ENCODE data around the gene TSPAN14.
"Not testable (repeated sequence)": the region's sequence is repeated elsewhere in the genome, so short reads cannot be mapped to it uniquely, and the experiment has no call there.

TSPAN14 gene

GRCh38 chr10:80534646-80535045, 80.5 kb downstream of the TSPAN14 start:
- in situ Hi-C loops (cut with MboI; ENCODE audit: low pct_unique_long_range_greater_than_20kb, low sequenced_read_pairs); DNase-seq: not testable (repeated sequence)

GRCh38 chr10:80535671-80536360, 81.7 kb downstream of the TSPAN14 start:
- in situ Hi-C loops (cut with MboI; ENCODE audit: low pct_unique_long_range_greater_than_20kb, low sequenced_read_pairs) = no loop called here
- no peak for DNase-seq

GRCh38 chr10:80536361-80536835, 82.3 kb downstream of the TSPAN14 start:
- in situ Hi-C loops (cut with MboI; ENCODE audit: low pct_unique_long_range_greater_than_20kb, low sequenced_read_pairs) = no loop called here
- no peak for DNase-seq

DNA sequence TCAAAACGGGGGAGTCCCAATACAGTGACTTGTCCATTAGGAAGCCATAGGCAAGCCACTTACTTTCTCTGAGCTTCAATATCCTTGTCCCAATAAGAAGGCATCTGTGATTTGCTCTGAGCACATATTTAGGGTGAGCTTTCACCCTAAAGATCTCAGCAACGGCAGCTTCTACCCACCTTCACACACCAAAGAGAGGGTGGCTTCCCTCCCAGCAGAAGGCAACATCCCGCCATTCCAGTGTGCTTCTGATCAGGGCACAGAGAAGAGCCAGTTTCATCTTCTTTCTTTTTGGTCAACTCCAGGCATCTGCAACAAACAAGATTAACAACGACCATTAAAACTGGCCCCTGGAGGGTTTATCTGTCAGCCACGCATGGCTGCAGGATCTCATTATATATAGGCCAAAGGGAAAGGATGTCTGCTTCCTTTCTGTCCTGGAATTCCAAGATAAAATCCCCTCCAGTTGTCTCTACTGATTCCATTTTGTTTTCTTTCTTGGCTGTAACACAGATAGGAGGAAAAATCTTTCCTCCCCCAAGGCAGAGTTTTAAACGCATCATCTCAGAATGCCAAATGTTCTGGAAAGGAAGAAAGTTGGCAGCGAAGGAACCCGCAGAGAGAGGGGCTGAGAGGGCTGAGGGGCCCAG, 83.1 kb downstream of the TSPAN14 start:
- in situ Hi-C loops (cut with MboI; ENCODE audit: low pct_unique_long_range_greater_than_20kb, low sequenced_read_pairs) = no loop called here
- no peak for DNase-seq

DNA sequence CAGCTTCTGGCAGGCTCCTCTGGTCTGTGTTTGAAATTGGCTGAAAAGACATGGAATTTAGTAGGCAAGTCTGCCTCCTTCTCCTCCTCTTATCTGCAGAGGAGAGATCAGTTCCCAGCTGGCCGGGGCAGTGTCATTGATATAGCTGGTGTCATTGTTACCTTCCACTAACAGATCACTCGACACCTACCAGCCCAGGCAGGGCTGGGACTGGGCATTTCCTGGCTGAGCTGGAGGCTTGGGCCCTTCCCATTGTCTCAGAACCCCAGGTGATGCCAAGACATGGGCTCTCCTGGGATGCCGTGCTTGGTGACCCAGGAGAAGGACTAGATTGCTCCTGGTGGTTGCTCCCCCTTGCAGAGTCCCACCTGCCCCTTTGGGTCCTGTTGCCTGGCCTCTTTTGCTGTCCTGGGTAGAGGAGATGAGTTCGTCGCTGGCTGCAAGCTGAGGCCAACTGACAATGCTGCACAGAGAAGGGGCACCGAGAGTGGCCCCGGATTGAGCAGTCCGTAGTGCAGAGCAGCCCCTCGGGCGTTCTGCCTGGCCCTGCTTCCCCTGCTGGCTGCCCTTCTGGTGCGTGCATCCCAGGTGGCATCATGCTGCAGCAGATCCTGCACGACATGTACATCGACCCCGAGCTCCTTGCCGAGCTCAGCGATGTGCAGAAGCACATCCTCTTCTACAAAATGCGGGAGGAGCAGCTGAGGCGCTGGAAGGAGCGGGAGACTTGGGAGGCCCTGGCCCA, 83.8 kb downstream of the TSPAN14 start, which contains the start of gene SH2D4B:
Gene SH2D4B, plus strand, starts transcription at position 167 of the 745 bp plus-strand sequence. Its CDS starts 430 bp downstream, at position 597.
- in situ Hi-C loops (cut with MboI; ENCODE audit: low pct_unique_long_range_greater_than_20kb, low sequenced_read_pairs) = no loop called here

GRCh38 chr10:80538481-80539185, 84.5 kb downstream of the TSPAN14 start:
- DNase-seq = no peak
- in situ Hi-C loops (cut with MboI; ENCODE audit: low pct_unique_long_range_greater_than_20kb, low sequenced_read_pairs) = no loop called here

More for the DNA sequence above, 83.8 kb downstream of the TSPAN14 start, which contains the start of gene SH2D4B:
- no peak for DNase-seq

- DNase-seq = no peak
- in situ Hi-C loops (cut with MboI; ENCODE audit: low pct_unique_long_range_greater_than_20kb, low sequenced_read_pairs) = no loop called here
Measured at GRCh38 chr10:80539421-80540031, 85.4 kb downstream of the TSPAN14 start.

GRCh38 chr10:80540136-80540535, 86.0 kb downstream of the TSPAN14 start:
- in situ Hi-C loops (cut with MboI; ENCODE audit: low pct_unique_long_range_greater_than_20kb, low sequenced_read_pairs) = no loop called here
- DNase-seq = no peak

DNA sequence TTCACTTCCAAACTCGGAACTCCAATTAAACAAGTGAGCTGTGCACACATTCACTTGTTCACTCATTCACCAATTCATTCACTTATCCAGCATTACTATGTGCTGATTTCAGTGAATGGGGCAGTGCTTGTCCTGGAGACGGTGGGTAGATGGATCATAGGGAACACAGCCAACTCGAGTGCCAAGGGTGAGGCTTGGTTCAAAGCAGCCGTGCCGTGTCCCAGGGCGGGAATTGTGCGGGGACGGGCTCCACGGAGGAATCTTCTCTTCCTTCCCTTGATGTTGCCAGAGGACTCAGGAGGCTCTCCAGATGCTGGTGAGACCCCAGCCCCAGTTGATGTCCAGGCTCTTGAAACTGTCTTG, 86.5 kb downstream of the TSPAN14 start:
- no peak for DNase-seq
- in situ Hi-C loops (cut with MboI; ENCODE audit: low pct_unique_long_range_greater_than_20kb, low sequenced_read_pairs) = no loop called here

DNA sequence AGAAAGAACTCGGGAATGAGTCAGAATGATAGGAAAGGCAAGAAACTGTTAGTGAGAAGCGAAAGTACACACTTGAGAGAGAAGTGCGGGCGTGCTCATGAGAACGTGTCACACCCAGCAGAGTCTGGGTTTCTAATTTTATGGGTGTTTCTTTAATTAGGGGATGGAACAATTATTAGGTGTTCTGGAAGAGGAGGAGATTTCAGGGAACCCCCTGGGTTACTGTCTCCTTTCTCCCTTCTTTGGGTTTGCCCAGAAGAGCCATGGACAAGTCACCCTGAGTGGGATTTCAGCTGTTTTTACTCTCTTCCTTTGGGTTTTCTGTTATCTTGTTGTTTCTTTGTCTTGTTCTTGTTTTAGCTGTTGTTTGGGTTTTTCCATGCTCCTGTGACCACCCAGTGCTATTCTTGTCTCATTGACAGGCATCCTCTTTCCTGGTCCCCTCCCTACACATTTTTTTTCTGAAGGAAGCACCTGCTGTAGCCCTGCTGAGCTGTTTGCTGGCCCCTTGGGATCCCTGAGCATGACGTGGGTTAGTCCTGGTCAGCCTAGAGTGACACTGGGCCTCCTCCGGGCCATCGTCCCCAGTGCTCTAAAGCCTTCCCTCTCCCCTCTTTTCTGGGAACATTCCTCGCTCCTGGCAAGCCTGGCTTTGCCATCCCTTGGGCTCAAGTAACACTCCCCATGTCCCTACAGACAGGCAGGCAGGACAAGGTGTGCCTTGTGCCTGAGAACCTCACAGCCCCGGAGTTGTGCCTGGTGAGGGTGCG, 87.1 kb downstream of the TSPAN14 start:
- in situ Hi-C loops (cut with MboI; ENCODE audit: low pct_unique_long_range_greater_than_20kb, low sequenced_read_pairs) = no loop called here
- DNase-seq = no peak

GRCh38 chr10:80542053-80542452, 87.9 kb downstream of the TSPAN14 start:
- in situ Hi-C loops (cut with MboI; ENCODE audit: low pct_unique_long_range_greater_than_20kb, low sequenced_read_pairs) = no loop called here
- no peak for DNase-seq

- no peak for DNase-seq
- in situ Hi-C loops (cut with MboI; ENCODE audit: low pct_unique_long_range_greater_than_20kb, low sequenced_read_pairs) = no loop called here
Measured at GRCh38 chr10:80542652-80543318, 88.7 kb downstream of the TSPAN14 start.

DNA sequence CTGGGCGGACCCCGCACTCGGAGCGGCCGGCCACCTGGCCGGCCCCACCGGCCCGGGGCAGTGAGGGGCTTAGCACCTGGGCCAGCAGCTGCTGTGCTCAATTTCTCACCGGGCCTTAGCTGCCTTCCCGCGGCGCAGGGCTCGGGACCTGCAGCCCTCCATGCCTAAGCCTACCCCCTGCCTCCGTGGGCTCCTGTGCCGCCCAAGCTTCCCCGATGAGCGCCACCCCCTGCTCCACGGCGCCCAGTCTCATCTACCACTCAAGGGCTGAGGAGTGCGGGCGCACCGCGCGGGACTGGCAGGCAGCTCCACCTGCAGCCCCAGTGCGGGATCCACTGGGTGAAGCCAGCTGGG, 89.2 kb downstream of the TSPAN14 start:
- in situ Hi-C loops (cut with MboI; ENCODE audit: low pct_unique_long_range_greater_than_20kb, low sequenced_read_pairs) = not testable (repeated sequence)

GRCh38 chr10:80544316-80544953, 90.3 kb downstream of the TSPAN14 start:
- in situ Hi-C loops (cut with MboI; ENCODE audit: low pct_unique_long_range_greater_than_20kb, low sequenced_read_pairs) = no loop called here

More for the DNA sequence above, 89.2 kb downstream of the TSPAN14 start:
- not testable (repeated sequence) for DNase-seq

DNA sequence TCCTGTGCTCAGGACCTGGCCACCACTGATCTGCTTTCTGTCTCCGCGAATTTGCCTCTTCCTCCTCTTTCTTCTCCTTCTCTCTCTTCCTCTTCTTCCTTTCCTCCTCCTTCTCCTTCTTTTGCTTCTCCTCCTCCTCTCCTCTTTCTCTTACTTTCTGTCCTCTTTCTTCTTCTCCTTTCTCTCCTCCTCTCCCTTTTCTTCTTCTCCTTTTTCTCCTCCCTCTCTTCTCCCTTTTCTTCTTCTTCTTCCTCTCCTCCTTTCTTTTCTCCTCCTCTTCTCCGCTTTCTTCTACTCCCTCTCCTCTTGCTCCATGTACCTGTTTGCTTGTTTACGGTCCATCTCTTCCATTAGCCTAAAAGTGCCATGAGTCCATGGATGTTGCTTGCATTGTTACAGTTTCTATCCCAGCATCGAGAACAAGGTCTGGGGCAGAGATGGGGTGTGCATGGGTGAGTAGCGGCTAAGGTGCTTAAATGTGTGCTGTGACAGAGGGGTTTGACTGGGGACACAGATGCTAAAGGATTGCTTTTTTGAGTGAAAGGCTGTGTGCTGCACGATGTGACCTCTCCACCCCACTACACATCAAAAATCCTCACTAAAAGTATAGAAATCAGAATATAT, 91.3 kb downstream of the TSPAN14 start:
- DNase-seq = no peak
- in situ Hi-C loops (cut with MboI; ENCODE audit: low pct_unique_long_range_greater_than_20kb, low sequenced_read_pairs) = no loop called here

More at GRCh38 chr10:80544316-80544953, 90.3 kb downstream of the TSPAN14 start:
- no peak for DNase-seq

GRCh38 chr10:80552151-80552646, 98.1 kb downstream of the TSPAN14 start:
- DNase-seq = no peak
- in situ Hi-C loops (cut with MboI; ENCODE audit: low pct_unique_long_range_greater_than_20kb, low sequenced_read_pairs) = no loop called here

DNA sequence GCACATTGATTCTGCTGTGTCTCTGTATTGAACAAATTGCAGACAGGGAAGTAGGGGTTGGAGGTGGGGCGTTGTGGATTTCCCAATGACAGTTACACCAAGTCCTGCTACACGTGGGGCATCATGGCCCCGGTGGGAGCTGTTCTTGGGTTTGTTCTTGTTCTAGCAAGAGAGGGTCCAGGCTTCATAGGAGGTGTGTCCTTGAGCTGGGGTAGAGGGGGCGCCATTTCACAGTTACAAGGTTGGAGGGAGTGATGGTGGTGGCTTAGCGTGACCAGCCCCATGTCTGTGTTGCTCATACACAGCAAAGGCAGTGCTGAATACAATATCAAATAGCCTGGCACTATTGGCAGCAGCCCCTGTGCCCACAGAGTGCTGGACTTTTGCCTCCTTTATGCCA, 99.3 kb downstream of the TSPAN14 start:
- no peak for DNase-seq
- in situ Hi-C loops (cut with MboI; ENCODE audit: low pct_unique_long_range_greater_than_20kb, low sequenced_read_pairs) = no loop called here

All from KBM-7 (cell line).